Kidney (tissue), 14 donors: ENCODE data around the gene BEST4. TPM values are rescaled to one million over a fixed set of nuclear protein-coding genes. Genes with fewer than 3 reads are reported as not detected.
A peak's percentile ranks its signal among the peaks of the same experiment; 100 is the strongest.

Experiments
- DNase-seq, 5 donors: peaks; one replicate each; pipeline ENCODE4 v3.0.0-alpha.2; 2013 to 2020
- FAIRE-seq: peaks from 2 replicates; lab custom pipeline; 2012; peaks lifted over from hg19 to GRCh38; lab: Jason Lieb, UNC
- H3K27ac ChIP-seq, 2 donors: one replicate each; pipeline ENCODE4 v1.7.0; 2013; ENCODE audit warnings: low read depth in 2 of 2, low read length in 2 of 2, inconsistent platforms in 1 of 2
- H3K27me3 ChIP-seq: one replicate; pipeline ENCODE4 v1.7.1; 2013; ENCODE audit warnings: low read length, inconsistent platforms; ENCODE audit not compliant: control insufficient read depth, insufficient read depth
- H3K36me3 ChIP-seq, 3 donors: one replicate each; pipeline versions ENCODE4 v1.7.0 to v1.7.1; 2013; ENCODE audit warnings: low read length in 3 of 3, control low read depth in 1 of 3, inconsistent platforms in 1 of 3; ENCODE audit not compliant: insufficient read depth in 3 of 3, control insufficient read depth in 2 of 3
- H3K4me1 ChIP-seq, 3 donors: one replicate each; pipeline versions ENCODE4 v1.7.0 to v1.7.1; 2013; ENCODE audit warnings: low read length in 3 of 3, inconsistent platforms in 1 of 3, low read depth in 1 of 3; ENCODE audit not compliant: control insufficient read depth in 2 of 3, insufficient read depth in 2 of 3
- H3K4me3 ChIP-seq, 3 donors: one replicate each; pipeline versions ENCODE4 v1.7.0 to v1.8.1; 2013; ENCODE audit warnings: low read length in 3 of 3, control low read depth in 1 of 3, inconsistent platforms in 1 of 3
- H3K9ac ChIP-seq, 3 donors: one replicate each; pipeline versions ENCODE4 v1.7.0 to v1.7.1; 2013; ENCODE audit warnings: low read length in 3 of 3, control low read depth in 1 of 3, inconsistent platforms in 1 of 3
- H3K9me3 ChIP-seq, 3 donors: one replicate each; pipeline versions ENCODE4 v1.7.0 to v1.7.1; 2013; ENCODE audit warnings: low read length in 3 of 3, control low read depth in 1 of 3, inconsistent platforms in 1 of 3; ENCODE audit not compliant: control insufficient read depth in 2 of 3, insufficient read depth in 1 of 3
- intact Hi-C: fragments of 100-400 bp; cut with DNase I; formaldehyde crosslinking; loops from one replicate; pipeline ENCODE4 v1.11.1; 2022
- polyA plus RNA-seq: library from polyadenylated mRNA; stranded (reverse); fragments of 350-450 nt; fragmentation: Illumina TruSeq; extraction: RNeasy Lipid Tissue Mini Kit (QIAGEN cat#74804); gene quantifications from one replicate; pipeline ENCODE4 v1.2.3, GENCODE V29; 2014; ENCODE audit warnings: low read depth, low replicate concordance; ENCODE audit not compliant: insufficient read depth
- total RNA-seq: library from RNA; stranded (reverse); fragmentation: NEBNext Ultra II Directional; extraction: Animal tissue kit (Norgen Biotek cat#: 25700); gene quantifications from one replicate; pipeline ENCODE4 v1.2.1, GENCODE V29; 2021
- TF ChIP-seq, protein P1 (sequence below): IDR thresholded peaks from 3 replicates; pipeline ENCODE4 v1.5.1; 2012; ENCODE audit warnings: mild to moderate bottlenecking, moderate library complexity, borderline replicate concordance; ENCODE audit not compliant: insufficient read depth; ENCODE audit errors: extremely low read depth
- donor health status: control.
- donor health status: control.
- donor health status: control.
- donor health status: control.
- donor health status: control.
- donor health status: DM: yes; HTN: yes; CAD: no.
- donor health status: Normal renal cell carcinoma (clear cell type).

Gene BEST4
- total and polyA plus RNA-seq, 2 donors from 2014 or later = 0.37 to 0.50 TPM

- H3K27me3 ChIP-seq = no peaks in the 10 kb centered on the region
- FAIRE-seq (peak; percentile 42), DNase-seq (peak; percentile 84 to 95 (median 94))
- intact Hi-C loops = no loop called here
- H3K9ac ChIP-seq = peak overlapping the region; percentile 74 to 98 (median 96)
- H3K27ac ChIP-seq = peak overlapping the region; percentile 97 to 98
- TF ChIP-seq, protein P1, sequence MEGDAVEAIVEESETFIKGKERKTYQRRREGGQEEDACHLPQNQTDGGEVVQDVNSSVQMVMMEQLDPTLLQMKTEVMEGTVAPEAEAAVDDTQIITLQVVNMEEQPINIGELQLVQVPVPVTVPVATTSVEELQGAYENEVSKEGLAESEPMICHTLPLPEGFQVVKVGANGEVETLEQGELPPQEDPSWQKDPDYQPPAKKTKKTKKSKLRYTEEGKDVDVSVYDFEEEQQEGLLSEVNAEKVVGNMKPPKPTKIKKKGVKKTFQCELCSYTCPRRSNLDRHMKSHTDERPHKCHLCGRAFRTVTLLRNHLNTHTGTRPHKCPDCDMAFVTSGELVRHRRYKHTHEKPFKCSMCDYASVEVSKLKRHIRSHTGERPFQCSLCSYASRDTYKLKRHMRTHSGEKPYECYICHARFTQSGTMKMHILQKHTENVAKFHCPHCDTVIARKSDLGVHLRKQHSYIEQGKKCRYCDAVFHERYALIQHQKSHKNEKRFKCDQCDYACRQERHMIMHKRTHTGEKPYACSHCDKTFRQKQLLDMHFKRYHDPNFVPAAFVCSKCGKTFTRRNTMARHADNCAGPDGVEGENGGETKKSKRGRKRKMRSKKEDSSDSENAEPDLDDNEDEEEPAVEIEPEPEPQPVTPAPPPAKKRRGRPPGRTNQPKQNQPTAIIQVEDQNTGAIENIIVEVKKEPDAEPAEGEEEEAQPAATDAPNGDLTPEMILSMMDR = no peak
- H3K9me3 ChIP-seq = no peaks in the 10 kb centered on the region
- H3K4me1 ChIP-seq = peaks cover 0 to 12% (median 0%) of the 10 kb centered on the region in 3 donors
- peak overlapping the region; percentile 78 to 87 (median 79) for H3K4me3 ChIP-seq
- H3K36me3 ChIP-seq = no peaks in the 10 kb centered on the region
Observed at GRCh38 chr1:44819608-44820327, 31.8 kb upstream of the BEST4 start.

DNA sequence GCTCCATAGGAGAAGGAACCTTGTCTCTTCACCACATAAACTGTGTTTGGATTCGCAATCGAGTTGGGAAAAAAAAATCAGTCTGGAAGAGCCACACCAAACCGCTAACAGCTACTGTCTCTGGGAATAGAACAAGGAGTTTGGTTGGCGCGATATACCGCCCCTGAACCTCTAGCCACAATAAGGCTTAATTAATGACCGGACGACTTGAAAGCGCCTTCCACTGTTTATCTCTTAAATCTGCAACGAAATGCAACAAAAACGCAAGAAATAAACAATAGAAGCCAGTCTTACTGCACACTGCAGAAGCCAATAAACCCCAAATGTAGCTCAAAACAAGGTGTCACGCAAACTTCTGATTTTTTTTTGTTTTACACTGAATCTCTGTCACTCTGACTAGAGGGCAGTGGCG lies 31.2 kb upstream of the BEST4 start:
- DNase-seq (peak in 2 of 5 donors; percentile 41 to 62), FAIRE-seq (no peak)

DNA sequence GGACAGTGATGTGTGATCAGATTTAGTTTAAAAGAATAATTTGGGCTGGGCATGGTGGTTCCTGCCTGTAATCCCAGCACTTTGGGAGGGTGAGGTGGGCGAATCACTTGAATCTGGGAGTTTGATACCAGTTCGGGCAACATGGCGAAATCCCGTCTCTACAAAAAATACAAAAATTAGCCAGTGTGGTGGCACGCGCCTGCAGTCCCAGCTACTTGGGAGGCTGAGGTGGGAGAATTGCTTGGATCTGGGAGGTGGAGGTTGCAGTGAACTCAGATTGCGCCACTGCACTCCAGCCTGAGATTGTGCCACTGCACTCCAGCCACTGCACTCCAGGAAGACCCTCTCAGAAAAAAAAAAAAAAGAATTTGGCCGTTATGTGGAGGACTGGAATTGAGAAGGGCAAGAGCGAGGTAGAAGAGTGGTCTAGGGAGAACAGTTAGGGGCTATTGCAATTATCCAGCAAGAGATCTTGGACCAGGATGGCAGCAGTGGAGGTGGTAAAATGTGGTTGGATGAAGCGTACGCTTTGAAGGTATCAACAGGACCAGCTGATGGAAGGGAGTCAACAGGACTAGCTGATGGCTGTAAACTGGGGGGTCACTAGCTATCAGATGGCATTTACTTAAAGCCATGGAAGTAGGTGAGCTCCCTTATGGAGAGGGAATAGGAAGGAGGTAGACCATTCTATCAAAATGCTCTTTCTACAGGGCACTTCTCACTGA lies 30.0 kb upstream of the BEST4 start:
- no peaks in the 10 kb centered on the region for H3K9me3 ChIP-seq
- H3K36me3 ChIP-seq = no peaks in the 10 kb centered on the region
- H3K4me1 ChIP-seq = peaks cover 0 to 15% (median 0%) of the 10 kb centered on the region in 3 donors
- no peaks in the 10 kb centered on the region for H3K27me3 ChIP-seq
- TF ChIP-seq, protein P1 = no peak
- DNase-seq (peak in 2 of 5 donors; percentile 27 to 36), FAIRE-seq (no peak)
- peak overlapping the region in 1 of 3 donors; percentile 51 for H3K9ac ChIP-seq
- H3K4me3 ChIP-seq = no peak overlapping the region
- H3K27ac ChIP-seq = no peak overlapping the region
- intact Hi-C loops = no loop called here

More for the DNA sequence above, 31.2 kb upstream of the BEST4 start:
- Histone ChIP-seq H3K27ac (peak overlapping the region; percentile 97 to 98), H3K9me3 (no peaks in the 10 kb centered on the region), H3K27me3 (no peaks in the 10 kb centered on the region), H3K4me1 (peaks cover 0 to 12% (median 0%) of the 10 kb centered on the region in 3 donors), H3K36me3 (no peaks in the 10 kb centered on the region), H3K9ac (peak overlapping the region; percentile 19 to 98 (median 96)), H3K4me3 (peak overlapping the region; percentile 38 to 87 (median 78))
- intact Hi-C loops = no loop called here
- TF ChIP-seq, protein P1 = no peak
